Nucleus accumbens (tissue), 56 donors: ENCODE measurements around the gene GLYR1.
"Not testable (repeated sequence)": the region's sequence is repeated elsewhere in the genome, so short reads cannot be mapped to it uniquely, and the experiment has no call there.

ENCODE experiments used
- DNase-seq, 56 donors: peaks; one replicate each; lab custom pipeline; 2025; lab: John Stamatoyannopoulos, UW

The GLYR1 gene

GRCh38 chr16:4795181-4795827 is 51.8 kb downstream of the GLYR1 start, which contains the start of gene SMIM22:
Gene SMIM22 (plus strand): TSS chr16:4795369. CDS start chr16:4795735, 366 bp downstream.
- peak in 4 of 56 donors; percentile 9 to 35 (median 24) for DNase-seq

GRCh38 chr16:4792951-4793513 is 54.1 kb downstream of the GLYR1 start:
- DNase-seq = no peak

GRCh38 chr16:4790871-4791270 is 56.2 kb downstream of the GLYR1 start:
- no peak for DNase-seq

- DNase-seq = no peak
Observed at GRCh38 chr16:4790261-4790660, 56.8 kb downstream of the GLYR1 start.

GRCh38 chr16:4788910-4789309 is 58.2 kb downstream of the GLYR1 start:
- no peak for DNase-seq

GRCh38 chr16:4788489-4788889 is 58.6 kb downstream of the GLYR1 start:
- no peak for DNase-seq

GRCh38 chr16:4787627-4788482 is 59.2 kb downstream of the GLYR1 start, which contains the start of gene SEPTIN12:
Gene SEPTIN12 (minus strand): TSS chr16:4788345. CDS start chr16:4787645, 700 bp downstream.
- no peak for DNase-seq

- no peak for DNase-seq
Observed at GRCh38 chr16:4787068-4787467, 60.0 kb downstream of the GLYR1 start.

- DNase-seq = no peak
Observed at GRCh38 chr16:4785758-4786433, 61.2 kb downstream of the GLYR1 start.

GRCh38 chr16:4784444-4784987 is 62.6 kb downstream of the GLYR1 start:
- DNase-seq = not testable (repeated sequence)

- no peak for DNase-seq
Observed at GRCh38 chr16:4783951-4784336, 63.1 kb downstream of the GLYR1 start.

GRCh38 chr16:4783251-4783950 is 63.7 kb downstream of the GLYR1 start:
- DNase-seq = peak in 6 of 56 donors; percentile 3 to 29 (median 15)

- DNase-seq = no peak
Observed at GRCh38 chr16:4780235-4780634, 66.9 kb downstream of the GLYR1 start.

GRCh38 chr16:4778050-4778392 is 69.1 kb downstream of the GLYR1 start:
- no peak for DNase-seq

GRCh38 chr16:4777339-4778049 is 69.6 kb downstream of the GLYR1 start:
- no peak for DNase-seq

- no peak for DNase-seq
Observed at GRCh38 chr16:4776141-4776705, 70.9 kb downstream of the GLYR1 start.

GRCh38 chr16:4775005-4775404 is 72.1 kb downstream of the GLYR1 start:
- no peak for DNase-seq

- DNase-seq = no peak
Observed at GRCh38 chr16:4772351-4772750, 74.7 kb downstream of the GLYR1 start.

GRCh38 chr16:4771646-4772045 is 75.4 kb downstream of the GLYR1 start:
- no peak for DNase-seq
